ENCODE measurements around the gene SCARF2. TPM values are rescaled to one million over a fixed set of nuclear protein-coding genes. Genes with fewer than 3 reads are reported as not detected.

The SCARF2 gene
- total RNA-seq, 1 experiment from 2014 or later, result 26.3 TPM

- no peak for DNase-seq (ENCODE audit: low spot score)
- no peaks in the 10 kb centered on the region; the same call in 1 of the 2 replicates for H3K27me3 Mint-ChIP-seq (ENCODE audit: low read depth)
- ChIA-PET POLR2A (no interaction called here), CTCF (interaction anchor here (0.7 kb wide), 1 partner anchor 10 kb away, joined by 3 read pairs; no protein-coding TSS in a partner anchor)
- ATAC-seq, result no peak
- no peak overlapping the region for H3K4me3 Mint-ChIP-seq
- H3K36me3 Mint-ChIP-seq, result no peaks in the 10 kb centered on the region
- no peaks in the 10 kb centered on the region for H3K9me3 Mint-ChIP-seq
- H3K4me1 Mint-ChIP-seq, result no peaks in the 10 kb centered on the region
- H3K27ac Mint-ChIP-seq, result no peak overlapping the region
- TF ChIP-seq, protein P1, sequence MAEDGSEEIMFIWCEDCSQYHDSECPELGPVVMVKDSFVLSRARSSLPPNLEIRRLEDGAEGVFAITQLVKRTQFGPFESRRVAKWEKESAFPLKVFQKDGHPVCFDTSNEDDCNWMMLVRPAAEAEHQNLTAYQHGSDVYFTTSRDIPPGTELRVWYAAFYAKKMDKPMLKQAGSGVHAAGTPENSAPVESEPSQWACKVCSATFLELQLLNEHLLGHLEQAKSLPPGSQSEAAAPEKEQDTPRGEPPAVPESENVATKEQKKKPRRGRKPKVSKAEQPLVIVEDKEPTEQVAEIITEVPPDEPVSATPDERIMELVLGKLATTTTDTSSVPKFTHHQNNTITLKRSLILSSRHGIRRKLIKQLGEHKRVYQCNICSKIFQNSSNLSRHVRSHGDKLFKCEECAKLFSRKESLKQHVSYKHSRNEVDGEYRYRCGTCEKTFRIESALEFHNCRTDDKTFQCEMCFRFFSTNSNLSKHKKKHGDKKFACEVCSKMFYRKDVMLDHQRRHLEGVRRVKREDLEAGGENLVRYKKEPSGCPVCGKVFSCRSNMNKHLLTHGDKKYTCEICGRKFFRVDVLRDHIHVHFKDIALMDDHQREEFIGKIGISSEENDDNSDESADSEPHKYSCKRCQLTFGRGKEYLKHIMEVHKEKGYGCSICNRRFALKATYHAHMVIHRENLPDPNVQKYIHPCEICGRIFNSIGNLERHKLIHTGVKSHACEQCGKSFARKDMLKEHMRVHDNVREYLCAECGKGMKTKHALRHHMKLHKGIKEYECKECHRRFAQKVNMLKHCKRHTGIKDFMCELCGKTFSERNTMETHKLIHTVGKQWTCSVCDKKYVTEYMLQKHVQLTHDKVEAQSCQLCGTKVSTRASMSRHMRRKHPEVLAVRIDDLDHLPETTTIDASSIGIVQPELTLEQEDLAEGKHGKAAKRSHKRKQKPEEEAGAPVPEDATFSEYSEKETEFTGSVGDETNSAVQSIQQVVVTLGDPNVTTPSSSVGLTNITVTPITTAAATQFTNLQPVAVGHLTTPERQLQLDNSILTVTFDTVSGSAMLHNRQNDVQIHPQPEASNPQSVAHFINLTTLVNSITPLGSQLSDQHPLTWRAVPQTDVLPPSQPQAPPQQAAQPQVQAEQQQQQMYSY (CRISPR knock-in tag; IDR thresholded peaks at IDR 0.05), result no peak
- TF ChIP-seq, protein P2, sequence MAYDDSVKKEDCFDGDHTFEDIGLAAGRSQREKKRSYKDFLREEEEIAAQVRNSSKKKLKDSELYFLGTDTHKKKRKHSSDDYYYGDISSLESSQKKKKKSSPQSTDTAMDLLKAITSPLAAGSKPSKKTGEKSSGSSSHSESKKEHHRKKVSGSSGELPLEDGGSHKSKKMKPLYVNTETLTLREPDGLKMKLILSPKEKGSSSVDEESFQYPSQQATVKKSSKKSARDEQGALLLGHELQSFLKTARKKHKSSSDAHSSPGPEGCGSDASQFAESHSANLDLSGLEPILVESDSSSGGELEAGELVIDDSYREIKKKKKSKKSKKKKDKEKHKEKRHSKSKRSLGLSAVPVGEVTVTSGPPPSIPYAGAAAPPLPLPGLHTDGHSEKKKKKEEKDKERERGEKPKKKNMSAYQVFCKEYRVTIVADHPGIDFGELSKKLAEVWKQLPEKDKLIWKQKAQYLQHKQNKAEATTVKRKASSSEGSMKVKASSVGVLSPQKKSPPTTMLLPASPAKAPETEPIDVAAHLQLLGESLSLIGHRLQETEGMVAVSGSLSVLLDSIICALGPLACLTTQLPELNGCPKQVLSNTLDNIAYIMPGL (CRISPR knock-in tag; IDR thresholded peaks at IDR 0.05), result no peak
- TF ChIP-seq ATF6 (CRISPR knock-in tag; IDR thresholded peaks at IDR 0.05), result no peak
- no peak for TF ChIP-seq FOXK1 (CRISPR knock-in tag; IDR thresholded peaks at IDR 0.05)
- no peak for TF ChIP-seq ZNF281 (CRISPR knock-in tag; IDR thresholded peaks at IDR 0.05)
- no peak for TF ChIP-seq ZNF317 (CRISPR knock-in tag; IDR thresholded peaks at IDR 0.05; ENCODE audit: borderline replicate concordance, low read depth)
- TF ChIP-seq RELA (CRISPR knock-in tag; IDR thresholded peaks at IDR 0.05; ENCODE audit: borderline replicate concordance), result no peak
- no peak for TF ChIP-seq AFF4 (CRISPR knock-in tag; IDR thresholded peaks at IDR 0.05; ENCODE audit: borderline replicate concordance)
Observed at GRCh38 chr22:20446383-20446970, 8.9 kb upstream of the SCARF2 start.

- no peak overlapping the region for H3K27ac Mint-ChIP-seq
- ChIA-PET CTCF (interaction anchor here (1.5 kb wide), 1 partner anchor 15 kb away, joined by 6 read pairs; no protein-coding TSS in a partner anchor), POLR2A (interaction anchor here (0.6 kb wide), 1 partner anchor 205 kb away, joined by 7 read pairs; no protein-coding TSS in a partner anchor)
- H3K27me3 Mint-ChIP-seq (ENCODE audit: low read depth), result peaks cover 3% of the 10 kb centered on the region; the same call in 1 of the 2 replicates
- no peak overlapping the region for H3K4me3 Mint-ChIP-seq
- H3K9me3 Mint-ChIP-seq, result no peaks in the 10 kb centered on the region
- ATAC-seq (no peak), DNase-seq (ENCODE audit: low spot score) (no peak)
- no peaks in the 10 kb centered on the region for H3K36me3 Mint-ChIP-seq
- peaks cover 3% of the 10 kb centered on the region for H3K4me1 Mint-ChIP-seq
- TF ChIP-seq ZNF138 (CRISPR knock-in tag; conservative IDR thresholded peaks at IDR 0.05) (no peak), ZBTB21 (CRISPR knock-in tag; IDR thresholded peaks at IDR 0.05; ENCODE audit: borderline replicate concordance) (no peak), CBFB (CRISPR knock-in tag; IDR thresholded peaks at IDR 0.05; ENCODE audit: low read depth) (no peak), ATF3 (CRISPR knock-in tag; conservative IDR thresholded peaks at IDR 0.05) (no peak), MLX (CRISPR knock-in tag; IDR thresholded peaks at IDR 0.05) (no peak), IRF2 (CRISPR knock-in tag; IDR thresholded peaks at IDR 0.05; ENCODE audit: borderline replicate concordance, low read depth) (no peak)
- TF ChIP-seq, protein P3, sequence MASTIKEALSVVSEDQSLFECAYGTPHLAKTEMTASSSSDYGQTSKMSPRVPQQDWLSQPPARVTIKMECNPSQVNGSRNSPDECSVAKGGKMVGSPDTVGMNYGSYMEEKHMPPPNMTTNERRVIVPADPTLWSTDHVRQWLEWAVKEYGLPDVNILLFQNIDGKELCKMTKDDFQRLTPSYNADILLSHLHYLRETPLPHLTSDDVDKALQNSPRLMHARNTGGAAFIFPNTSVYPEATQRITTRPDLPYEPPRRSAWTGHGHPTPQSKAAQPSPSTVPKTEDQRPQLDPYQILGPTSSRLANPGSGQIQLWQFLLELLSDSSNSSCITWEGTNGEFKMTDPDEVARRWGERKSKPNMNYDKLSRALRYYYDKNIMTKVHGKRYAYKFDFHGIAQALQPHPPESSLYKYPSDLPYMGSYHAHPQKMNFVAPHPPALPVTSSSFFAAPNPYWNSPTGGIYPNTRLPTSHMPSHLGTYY (CRISPR knock-in tag; IDR thresholded peaks at IDR 0.05), result no peak
Observed at GRCh38 chr22:20444325-20444724, 6.7 kb upstream of the SCARF2 start.

Measured in WTC11 (cell line).